Measurements from ENCODE around the gene FGFR3.

Gene FGFR3

DNA sequence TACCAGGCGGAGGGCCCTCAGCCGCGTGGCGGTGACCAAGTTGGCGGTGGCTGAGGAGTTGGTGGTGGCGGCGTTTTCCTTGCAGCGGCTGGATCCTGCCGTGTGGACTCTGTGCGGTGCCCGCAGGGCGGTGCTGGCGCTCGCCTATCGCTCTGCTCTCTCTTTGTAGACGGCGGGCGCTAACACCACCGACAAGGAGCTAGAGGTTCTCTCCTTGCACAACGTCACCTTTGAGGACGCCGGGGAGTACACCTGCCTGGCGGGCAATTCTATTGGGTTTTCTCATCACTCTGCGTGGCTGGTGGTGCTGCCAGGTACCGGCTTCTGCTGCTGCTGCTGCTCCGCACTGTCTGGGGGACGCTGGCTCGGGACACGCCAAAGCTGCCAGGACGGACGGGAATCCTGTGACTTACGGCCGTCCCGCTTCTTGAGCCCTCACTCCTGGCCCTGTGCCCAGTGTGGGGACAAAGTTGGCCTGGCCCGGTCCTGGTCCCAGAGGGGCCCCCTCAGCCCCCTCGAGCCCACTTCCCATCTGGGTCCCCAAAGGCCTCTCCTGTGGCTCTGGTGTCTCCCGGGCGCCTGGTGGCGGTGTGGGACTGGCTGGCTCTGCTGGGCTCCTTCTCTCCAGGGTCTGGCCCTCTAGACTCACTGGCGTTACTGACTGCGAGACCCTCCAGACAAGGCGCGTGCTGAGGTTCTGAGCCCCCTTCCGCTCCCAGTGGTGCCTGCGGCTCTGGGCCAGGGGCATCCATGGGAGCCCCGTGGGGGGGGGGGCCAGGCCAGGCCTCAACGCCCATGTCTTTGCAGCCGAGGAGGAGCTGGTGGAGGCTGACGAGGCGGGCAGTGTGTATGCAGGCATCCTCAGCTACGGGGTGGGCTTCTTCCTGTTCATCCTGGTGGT is 10.7 kb downstream of the FGFR3 start:
- DNase-seq: no peak

DNA sequence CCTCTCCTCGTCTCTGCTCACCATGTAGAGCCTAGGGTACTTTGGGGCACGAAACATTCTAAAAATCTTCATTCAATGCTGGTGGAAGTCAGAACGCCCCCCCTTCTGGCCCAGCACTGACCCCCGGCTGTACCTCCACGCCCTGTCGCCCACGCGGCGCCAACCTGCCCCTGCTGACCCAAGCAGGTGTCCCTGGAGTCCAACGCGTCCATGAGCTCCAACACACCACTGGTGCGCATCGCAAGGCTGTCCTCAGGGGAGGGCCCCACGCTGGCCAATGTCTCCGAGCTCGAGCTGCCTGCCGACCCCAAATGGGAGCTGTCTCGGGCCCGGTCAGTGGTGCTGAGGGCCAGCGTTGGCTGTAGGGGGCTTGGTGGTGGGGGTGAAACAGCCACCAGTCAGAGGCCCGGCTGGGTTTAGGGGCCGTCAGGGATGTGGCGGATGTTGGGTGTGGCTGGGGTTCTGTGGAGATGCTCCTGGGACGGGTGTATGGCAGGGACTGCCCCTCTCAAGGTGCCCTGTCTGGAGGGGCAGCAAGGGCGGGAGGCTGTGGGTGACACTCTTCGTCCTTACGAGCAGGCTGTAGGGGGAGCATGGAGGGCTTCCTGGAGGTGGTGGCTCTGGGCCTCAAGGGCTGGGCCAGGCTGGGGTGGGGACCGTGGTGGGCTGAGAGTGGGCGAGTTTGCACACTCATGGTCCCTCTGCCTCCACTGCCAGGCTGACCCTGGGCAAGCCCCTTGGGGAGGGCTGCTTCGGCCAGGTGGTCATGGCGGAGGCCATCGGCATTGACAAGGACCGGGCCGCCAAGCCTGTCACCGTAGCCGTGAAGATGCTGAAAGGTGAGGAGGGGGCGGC is 11.8 kb downstream of the FGFR3 start:
- no peak for DNase-seq

DNA sequence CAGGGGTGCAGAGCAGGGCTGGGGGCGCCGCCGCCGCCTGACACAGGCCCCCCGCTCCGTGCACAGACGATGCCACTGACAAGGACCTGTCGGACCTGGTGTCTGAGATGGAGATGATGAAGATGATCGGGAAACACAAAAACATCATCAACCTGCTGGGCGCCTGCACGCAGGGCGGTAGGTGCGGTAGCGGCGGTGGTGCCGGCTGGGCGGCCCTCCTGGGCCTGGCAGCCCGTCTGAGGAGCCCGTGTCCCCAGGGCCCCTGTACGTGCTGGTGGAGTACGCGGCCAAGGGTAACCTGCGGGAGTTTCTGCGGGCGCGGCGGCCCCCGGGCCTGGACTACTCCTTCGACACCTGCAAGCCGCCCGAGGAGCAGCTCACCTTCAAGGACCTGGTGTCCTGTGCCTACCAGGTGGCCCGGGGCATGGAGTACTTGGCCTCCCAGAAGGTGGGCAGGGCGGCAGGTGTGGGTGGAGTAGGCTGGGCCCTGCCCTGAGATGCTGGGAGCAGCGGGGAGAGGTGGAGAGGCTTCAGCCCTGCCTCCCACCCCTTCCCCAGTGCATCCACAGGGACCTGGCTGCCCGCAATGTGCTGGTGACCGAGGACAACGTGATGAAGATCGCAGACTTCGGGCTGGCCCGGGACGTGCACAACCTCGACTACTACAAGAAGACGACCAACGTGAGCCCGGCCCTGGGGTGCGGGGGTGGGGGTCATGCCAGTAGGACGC is 12.6 kb downstream of the FGFR3 start:
- no peak for DNase-seq

DNA sequence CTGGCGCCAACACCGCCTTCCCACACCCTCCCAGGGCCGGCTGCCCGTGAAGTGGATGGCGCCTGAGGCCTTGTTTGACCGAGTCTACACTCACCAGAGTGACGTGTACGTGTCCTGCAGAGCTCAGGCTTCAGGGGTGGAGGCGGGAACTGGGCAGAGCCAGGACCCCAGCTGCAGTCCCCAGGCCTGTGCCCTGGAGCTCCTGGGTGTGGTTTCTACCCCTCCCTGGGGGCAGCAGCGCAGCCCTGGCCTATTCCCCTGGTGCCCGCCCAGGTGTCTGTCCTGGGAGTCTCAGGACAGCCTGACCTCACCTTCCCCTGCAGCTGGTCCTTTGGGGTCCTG is 13.1 kb downstream of the FGFR3 start:
- DNase-seq: no peak

DNA sequence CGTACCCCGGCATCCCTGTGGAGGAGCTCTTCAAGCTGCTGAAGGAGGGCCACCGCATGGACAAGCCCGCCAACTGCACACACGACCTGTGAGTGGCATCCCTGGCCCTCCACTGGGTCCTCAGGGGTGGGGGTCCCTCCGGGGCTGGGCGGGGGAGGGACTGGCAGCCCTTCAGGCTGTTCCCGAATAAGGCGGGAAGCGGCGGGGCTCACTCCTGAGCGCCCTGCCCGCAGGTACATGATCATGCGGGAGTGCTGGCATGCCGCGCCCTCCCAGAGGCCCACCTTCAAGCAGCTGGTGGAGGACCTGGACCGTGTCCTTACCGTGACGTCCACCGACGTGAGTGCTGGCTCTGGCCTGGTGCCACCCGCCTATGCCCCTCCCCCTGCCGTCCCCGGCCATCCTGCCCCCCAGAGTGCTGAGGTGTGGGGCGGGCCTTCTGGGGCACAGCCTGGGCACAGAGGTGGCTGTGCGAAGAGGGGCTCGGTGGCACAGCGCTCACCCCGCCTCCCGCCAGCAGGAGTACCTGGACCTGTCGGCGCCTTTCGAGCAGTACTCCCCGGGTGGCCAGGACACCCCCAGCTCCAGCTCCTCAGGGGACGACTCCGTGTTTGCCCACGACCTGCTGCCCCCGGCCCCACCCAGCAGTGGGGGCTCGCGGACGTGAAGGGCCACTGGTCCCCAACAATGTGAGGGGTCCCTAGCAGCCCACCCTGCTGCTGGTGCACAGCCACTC is 13.7 kb downstream of the FGFR3 start:
- DNase-seq: no peak

DNA sequence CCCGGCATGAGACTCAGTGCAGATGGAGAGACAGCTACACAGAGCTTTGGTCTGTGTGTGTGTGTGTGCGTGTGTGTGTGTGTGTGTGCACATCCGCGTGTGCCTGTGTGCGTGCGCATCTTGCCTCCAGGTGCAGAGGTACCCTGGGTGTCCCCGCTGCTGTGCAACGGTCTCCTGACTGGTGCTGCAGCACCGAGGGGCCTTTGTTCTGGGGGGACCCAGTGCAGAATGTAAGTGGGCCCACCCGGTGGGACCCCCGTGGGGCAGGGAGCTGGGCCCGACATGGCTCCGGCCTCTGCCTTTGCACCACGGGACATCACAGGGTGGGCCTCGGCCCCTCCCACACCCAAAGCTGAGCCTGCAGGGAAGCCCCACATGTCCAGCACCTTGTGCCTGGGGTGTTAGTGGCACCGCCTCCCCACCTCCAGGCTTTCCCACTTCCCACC is 14.3 kb downstream of the FGFR3 start:
- no peak for DNase-seq

DNA sequence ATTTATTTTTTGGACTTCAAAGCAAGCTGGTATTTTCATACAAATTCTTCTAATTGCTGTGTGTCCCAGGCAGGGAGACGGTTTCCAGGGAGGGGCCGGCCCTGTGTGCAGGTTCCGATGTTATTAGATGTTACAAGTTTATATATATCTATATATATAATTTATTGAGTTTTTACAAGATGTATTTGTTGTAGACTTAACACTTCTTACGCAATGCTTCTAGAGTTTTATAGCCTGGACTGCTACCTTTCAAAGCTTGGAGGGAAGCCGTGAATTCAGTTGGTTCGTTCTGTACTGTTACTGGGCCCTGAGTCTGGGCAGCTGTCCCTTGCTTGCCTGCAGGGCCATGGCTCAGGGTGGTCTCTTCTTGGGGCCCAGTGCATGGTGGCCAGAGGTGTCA is 15.3 kb downstream of the FGFR3 start:
- DNase-seq: no peak

DNA sequence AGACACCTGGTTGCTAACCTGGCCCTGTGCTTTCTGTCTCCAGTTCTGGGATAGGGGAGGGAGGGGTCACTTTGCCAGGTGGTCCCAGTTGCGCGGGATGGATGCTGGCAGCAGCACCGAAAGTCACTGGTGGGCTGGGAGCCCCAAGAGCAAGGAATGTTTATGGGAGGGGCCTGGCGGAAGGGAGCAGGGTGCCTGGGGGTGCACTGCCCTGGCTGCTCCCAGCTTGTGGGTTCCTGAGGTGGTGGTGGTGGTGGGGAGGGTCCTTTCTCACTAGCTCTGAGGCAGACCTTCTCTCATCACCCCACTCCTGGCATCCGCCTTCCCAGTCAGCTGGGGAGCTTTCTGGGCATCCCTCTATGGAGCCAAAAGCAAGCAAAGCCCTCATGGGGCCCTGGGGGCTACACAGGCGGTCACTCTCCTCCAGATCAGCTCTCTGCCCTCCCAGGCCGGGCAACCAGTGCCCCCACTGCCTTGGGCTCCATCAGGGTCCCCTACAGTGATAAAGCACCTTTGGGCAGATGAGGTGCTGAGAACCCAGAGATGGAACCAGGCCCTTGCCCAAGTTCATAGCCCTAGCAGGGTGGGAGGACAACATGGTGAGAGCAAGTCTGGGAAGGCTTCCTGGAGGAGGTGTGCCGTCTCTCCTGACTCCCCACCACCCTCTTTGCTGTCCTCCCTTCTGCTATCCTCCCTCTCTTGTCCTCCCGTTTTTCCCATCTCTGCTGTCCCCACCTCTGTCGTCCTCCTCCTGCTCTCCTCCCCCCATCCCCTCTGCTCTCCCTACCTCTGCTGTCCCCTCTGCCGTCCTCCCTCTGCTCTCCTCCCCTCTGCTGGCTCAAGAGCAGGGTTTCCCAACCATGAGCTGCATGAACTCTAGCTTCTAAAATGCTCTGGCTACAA is 16.0 kb downstream of the FGFR3 start:
- DNase-seq: no peak

DNA sequence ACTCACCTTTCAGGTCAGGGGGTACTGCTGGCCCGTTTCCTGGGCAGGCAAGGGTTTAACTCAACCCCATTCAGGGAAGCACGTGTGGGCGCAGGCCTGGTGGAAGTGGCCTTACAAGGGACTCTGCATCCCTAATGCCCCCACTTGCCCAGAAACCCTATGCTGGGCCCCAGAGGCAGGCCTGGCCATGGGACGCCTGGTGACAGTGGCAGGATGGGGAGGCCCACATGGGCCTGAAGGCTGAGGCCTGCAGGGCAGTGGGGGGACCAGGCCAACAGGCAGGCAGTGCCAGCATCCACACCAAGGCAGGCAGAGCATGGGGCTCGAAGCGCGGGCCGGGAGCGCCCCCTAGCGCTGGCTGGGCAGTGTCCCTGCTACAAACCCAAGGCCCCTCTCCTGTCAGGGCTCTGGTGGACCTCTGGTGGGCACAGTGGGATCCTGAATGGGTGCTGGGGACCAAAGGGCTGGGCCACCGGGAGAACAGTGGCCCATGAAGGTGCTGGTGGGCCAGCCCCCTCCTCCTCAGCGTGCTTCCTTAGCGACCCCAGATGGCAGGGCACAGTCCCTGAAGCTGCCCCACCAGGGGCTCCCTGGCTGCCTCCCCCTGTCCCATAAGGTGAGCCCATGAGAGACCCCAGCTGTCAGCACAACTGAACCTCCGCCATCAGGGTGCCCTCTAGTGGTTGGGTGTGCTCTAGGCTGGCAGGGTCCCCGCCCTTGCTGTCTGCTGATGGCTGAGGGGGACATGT is 16.8 kb downstream of the FGFR3 start:
- peak; percentile 29 for DNase-seq

DNA sequence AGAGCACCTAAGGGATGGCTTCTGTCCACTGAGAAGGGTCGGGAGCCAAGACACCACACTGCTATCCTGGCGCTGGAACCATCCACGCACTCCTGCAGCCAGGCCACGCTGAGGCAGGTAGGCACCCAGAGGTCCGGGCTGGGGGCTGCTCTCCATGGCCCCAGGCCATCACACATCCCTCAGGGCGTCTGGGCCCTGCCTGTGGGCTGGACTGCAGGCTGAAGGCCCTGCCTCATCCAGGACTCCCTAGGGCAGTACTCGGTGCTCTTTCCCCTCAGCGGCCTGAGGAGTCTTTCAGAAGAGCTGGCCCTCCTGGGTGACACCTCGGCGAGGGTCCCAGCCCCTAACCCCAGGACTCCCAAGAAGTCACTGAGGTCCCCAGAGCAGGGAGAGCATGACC is 17.7 kb downstream of the FGFR3 start:
- no peak for DNase-seq

DNA sequence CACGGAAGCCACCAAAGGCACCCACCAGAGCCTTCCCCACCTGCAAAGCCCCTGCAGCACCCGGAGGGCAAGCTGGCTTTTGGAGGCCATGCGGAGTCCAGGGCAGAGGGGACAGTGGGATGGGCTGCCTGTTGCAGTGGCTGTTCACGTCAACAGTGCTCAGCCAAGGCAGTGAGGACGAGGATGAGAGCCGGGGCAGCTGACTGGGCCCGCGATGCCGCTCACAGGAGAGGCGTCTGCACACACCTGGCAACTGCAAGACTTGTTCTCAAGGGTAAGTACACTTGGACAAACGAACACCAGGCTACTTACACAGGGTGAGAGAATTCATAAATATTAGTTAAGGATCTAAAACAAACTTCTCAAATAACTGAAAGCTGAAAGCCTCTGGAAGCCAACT is 19.6 kb downstream of the FGFR3 start:
- no peak for DNase-seq

DNA sequence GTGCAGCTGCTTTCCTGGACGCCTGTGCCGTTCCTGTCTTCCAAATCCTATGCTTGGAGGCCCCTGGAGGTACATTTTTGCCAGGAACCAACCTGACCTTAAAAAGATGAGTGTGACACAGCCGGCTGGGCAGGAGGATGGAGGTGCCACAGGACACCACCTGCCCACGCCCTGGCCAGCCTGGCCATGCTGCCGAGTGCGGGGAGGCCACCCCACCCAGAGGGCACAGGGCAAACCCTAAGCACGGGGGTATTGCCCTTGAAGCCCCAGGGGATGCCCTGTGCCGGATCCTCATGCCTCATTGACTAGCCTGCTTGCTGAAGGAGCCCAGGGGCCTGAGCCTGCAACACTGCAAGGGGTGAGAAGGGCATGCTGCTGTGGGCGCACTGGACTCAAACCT is 20.1 kb downstream of the FGFR3 start:
- no peak for DNase-seq

DNA sequence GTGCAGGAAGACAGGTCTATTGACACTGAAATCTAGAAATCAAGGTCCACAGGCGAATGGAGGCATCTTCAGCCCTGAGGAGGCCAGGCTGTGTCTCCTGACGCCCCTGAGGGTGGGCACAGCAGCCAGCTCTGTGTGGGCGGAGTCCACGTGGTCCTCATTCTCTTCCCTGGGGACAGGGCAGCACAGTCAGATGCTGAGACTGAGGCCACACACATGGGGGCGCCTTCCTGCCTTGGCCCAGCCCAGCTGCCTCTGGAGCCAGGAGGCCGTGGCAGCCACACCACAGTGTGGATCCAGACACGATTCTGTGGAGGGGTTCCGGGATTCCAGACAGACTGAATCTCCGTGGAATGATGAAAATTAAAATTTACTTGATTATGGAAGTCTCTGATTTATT is 20.8 kb downstream of the FGFR3 start:
- no peak for DNase-seq

DNA sequence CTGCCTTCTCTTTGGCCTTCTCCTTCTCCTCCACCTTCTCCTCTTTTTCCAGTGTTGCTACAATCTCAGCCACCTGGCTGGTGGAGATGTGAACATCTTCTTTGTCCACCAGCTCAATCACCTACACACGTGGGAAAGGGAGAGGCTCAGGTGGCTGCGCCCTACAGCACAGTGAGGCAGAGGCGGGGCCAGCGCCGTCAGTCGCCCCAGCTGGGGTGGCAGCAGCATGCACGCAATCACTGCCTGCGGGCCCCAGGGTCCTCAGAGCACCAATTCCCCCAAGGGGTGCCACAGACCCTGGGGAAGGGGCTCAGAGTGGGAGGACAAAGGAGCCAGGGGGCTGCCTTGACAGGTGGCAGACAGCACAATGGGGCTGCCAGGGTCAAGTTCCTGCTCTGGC is 21.4 kb downstream of the FGFR3 start:
- no peak for DNase-seq

DNA sequence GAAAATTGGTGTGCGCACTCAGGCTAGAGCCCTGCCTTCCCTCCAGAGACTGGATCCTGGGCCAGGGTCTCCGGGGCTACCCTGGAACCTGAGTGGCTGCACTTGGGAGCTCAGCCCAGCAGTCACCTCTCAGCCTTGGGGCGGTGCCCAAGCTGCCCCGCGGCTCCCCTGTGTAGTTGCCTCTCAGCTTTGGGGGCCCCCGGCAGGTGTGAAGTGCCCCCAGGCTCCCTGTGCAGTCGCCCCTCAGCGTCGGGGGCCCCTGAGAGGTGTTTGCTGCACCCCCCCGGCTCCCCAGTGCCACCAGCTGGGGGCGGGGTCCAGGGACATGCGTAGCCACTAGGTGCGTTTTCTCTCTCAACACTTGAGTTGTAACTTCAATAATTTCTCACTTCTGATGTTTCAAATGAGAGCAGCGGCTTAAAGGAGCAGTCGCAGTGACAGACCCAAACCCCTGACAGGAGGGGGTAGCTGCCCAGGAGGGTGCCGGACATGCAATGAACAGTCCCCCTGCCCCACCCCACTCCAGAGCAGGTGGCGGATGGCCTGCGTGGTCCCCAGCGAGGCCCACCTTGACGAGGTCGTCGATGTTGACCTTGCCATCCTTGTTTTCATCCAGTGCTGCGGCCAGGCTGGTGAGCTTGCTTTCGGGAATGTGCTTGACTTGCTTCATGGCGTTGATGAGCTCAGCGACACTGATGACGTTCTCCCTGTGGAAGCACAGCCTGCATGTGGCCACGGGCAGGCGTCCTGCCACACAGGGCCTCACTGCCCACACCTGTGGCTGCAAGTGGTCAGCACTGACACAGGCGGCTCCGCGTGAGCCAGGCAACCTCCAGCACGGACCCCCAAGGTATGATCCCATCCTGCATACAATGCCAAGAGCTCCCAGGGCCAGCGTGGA is 22.3 kb downstream of the FGFR3 start:
- no peak for DNase-seq

DNA sequence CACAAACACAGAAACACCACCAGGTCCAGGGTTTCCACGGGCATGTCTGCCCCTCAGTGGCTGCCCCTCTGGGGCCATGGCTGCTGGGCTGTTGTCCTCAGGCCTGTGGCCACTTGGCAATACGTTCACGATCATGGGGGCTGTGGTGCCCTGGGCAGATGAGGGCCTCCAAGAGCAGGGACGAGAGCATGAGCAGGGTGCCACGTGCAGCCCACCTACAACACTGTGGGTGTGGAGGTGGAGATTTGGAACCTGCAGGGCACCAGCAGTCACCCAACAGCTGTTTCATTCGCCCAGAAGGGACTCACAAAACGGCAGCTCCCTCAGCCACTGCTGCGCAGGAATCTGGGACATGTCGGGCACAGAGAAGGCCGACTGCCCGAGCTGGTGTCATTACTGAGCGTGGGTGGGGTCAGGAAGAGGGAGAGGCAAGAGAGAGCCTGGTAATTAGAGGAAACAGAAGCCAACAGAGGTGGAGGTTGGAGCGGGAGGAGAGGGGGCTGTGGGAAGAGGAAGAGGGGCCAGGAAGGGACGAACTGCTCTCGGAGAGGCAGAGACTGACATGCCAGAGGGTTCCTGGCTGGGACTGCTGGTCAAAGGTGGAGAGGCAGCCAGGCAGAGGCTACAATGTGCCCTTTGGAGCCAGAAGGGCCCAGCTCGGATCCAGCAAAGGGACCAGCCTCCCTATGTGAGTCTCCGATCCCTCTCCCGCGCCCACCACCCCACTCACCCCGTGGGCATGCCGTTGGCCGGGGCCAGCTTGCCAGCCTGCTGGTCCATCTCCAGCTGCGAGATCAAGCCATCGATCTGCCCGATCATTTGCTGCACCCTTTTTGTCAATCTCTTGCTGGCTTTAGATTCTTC is 23.1 kb downstream of the FGFR3 start:
- DNase-seq: no peak

DNA sequence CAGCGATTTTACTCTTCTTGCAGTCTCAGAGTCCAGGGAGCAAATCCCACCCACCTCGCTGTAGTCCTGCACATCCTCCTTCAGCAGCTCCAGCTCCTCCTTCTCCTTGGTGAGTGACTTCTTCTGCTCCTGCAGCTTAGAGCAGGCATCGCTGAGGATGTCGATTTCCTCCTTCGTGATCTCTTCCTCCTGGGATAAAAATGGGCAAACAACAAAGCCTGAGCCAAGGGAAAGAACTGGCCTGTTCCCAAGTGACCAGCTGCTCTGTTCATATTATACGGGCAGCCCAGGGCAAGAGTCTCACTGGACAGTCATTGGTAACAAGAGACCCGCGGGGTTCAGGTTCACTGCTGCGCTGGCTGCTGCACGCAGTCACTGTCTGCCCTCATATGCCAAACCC is 26.2 kb downstream of the FGFR3 start:
- no peak for DNase-seq

DNA sequence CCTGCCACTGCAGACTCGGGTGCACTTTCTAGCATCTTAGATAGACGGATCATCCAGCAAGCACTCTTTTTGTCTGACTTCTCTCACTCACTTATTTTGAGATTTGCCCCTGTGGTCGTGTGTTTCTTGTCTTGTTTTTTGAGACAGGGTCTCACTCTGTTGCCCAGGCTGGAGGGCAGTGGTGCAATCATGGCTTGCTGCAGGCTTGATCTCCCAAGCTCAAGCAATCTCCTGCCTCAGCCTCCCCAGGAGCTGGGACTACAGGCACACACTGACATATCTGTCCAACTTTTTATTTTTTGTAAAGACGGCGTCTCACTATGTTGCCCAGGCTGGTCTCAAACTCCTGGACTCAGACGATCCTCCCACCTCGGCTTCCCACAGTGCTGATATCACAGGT is 26.7 kb downstream of the FGFR3 start:
- no peak for DNase-seq
